Measurements from ENCODE around the gene ZFP1.

Gene ZFP1

DNA sequence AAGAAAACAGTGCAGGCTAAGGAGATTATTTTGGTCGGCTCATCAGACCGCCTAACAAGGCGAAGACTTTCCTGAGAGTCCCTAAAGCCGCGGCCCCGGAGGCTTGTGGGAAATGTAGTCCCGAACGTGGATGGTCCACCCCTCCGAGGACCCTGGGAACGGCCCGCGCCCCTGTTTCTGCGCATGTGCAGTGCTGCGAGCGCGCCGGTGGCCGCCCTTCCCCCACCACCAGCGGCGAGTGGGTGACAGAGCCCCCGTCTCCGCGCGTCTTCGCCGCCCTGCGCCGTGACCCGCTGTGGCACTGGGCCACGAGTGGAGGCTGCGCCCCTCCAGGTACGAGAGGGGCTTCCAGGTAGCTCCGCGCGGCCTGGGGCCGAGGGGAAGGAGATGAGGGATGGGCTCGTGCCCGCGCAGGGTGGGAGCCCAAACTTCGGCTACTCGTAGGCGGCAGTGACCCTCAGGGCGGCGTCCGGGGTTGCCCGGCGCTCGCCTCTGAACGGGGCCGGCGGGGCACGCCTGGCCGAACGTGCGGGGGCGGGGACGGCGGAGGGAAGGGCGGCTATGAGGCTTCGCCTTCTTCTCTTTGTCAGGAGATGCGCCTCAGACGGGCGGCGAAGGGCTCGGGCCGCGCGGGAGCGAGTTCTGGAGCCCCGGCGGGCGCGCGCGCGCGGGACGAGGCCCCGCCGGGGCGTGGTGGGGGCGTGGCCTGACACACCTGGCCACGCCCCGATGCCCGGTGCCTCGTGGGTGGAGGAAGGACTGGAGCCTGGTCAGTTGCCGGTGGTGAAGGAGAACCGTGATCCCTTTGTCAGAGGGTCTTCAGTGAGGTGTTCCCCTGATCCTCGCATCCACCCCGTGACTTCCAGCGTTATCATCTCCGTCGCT is at the start of gene ZFP1:
Gene ZFP1, plus strand, starts transcription at position 214 of the 885 bp plus-strand sequence. CDS start 4,428 bp downstream, outside the sequence.
- peak; percentile 81 for DNase-seq

DNA sequence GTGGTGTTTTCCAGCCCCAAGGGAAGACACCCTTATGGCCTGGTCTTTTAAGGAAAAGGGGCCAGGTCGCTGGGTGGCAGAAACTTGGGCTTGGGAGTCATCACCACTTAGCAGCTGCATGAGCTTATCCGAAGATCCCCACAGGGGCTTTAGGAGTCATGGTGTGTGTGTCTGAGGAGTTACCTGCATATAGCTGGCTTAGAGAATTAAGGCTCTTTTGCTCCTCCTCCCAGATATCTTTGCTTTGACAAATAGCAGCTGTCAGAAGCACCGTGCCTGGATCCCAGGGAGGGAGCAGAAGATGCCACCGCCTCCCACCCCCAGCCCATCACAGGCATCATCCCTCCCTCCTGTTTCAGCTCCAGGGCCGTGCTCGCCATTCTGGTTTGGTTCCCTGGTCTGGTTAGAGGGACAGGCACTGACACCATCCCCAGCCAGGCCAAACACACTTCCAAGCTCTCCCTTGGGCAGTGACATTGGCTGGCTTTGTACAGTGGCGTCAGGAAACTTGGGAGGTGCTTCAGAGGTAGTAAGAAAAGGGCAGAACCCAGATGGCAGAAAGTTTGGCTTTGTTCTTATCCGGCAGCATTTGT is 49.2 kb upstream of the ZFP1 start:
- DNase-seq: no peak

DNA sequence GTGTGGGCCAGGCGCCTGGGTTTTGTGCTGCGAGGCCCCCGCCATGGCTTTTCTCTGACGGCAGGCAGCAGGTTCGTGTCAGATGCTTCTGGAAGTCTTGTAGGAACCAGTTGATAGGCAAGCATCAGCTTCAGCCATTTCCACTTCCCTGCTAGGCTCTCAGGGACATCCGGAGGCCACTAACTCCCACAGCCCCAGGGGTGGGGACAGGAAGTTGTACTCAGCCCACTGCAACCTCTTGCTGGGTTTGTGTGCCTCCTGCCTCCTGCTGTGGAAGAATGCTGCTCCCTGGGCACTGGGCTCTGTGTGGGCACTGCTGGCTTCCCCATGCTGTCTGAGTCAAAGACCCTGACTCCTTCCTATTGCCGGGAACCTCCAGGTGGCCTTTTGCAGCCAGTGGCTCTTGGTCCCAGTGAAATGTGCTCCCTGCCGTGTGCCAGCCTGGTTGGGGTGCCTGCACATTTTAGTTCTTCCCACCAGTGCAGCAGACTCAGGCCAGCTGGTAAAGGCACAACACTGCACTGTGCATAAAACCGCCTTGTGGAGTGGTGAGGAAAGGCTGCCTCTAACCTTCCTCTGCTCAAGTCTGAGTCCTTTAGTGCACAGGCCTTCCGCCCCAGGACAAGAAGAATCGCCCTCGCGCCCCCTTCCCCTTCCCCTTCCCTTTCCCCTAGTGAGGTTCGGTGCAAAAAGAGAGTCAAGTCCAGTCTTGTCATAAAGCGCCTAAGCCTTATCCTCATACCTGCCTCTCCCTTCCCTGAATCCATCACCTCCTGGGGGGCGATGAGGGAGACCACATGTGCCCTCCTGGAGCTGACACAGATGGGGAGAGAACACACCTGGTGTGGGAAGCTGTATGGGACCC is 48.4 kb upstream of the ZFP1 start:
- peak; percentile 60 for DNase-seq

DNA sequence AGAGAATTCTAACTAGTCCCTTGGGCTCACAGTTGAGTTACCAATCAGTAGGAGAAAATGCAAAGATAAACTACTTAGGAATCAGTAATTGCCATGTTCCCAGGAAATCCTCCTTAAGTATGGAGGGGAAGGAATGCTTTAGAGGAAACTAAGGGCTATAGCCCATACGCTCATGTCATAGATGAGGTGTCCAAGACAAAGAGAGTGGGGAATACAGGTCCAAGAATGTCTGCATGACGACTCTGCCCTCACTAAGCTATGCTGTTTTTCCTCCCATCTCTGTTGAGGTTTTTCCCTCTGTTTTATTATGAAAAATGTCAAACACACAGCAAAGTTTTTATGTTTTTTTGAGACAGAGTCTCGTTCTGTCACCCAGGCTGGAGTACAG is 47.7 kb upstream of the ZFP1 start:
- DNase-seq: no peak

DNA sequence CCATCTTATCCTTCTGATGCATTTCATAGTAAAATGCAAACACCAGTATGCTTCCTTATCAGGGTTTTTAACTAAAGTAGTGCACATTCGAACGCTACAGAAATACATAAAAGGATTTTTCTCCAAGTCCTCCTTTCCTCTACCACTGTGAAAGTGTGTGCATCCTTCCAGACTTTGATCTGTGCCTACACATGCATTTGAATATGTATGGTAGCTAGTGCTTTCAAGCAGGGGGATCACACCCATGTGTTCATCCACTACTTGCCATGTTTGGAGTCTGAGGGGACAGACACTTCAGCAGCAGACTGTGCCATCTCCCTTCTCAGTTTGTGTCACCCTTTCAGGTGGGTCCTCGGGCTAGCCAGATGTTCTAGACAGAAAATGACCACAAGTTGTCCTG is 46.7 kb upstream of the ZFP1 start:
- DNase-seq: no peak

DNA sequence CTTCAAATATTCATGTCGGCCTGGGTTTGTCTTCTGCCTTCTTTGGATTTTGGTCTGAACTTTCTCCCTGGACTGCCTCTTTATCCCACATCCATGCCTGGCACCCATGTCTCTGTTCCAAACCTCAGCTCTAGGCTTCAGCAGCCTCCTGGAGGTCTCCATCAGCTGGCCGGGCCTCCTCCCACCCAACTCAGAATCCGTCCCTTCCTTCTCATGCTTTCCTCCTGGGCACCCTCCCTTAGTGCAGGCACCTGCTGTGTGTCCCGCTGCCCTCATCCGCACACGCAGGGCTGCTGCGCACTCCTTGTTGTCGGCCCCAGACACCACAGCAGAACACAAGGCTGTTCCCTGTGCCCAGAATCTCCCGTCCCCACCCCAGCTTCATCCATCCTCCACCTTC is 45.7 kb upstream of the ZFP1 start:
- no peak for DNase-seq

DNA sequence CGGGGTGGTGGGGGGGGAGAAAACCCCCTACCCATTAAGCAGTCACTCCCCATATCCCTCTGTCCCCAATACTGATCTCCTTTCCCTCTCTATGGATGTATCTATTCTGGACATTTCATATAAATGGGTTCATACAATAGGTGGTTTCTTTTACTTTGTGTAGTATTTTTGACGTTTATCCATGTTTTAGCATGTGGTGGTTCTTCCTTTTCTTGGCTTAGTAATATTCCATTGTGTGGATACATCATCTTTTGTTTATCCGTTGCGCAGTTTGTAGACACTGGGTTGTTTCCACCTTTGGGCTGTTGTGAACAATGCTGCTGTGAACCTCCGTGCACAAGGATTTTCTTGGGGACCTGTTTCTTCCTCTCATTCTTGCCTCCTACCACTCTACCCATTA is 44.3 kb upstream of the ZFP1 start:
- DNase-seq: no peak

DNA sequence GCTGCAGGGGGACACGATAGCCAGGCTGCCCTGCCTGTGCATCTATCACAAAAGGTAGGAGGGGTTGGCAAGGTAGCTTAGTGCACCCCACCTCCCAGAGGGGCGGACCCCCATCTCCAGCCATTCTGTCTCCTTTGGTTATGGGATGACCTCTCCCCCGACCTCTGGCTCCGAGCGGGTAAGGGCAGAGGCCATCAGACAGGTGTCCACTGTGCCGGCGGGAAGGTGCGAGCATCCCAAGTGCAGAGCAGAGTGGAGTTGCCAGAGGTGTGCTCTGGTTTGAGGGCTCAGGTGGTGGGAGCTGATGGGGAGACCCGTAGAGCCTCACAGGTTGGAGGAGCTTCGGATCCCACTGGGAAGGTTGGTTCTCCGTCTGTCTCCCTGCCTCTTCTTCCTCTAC is 43.5 kb upstream of the ZFP1 start:
- DNase-seq: no peak

DNA sequence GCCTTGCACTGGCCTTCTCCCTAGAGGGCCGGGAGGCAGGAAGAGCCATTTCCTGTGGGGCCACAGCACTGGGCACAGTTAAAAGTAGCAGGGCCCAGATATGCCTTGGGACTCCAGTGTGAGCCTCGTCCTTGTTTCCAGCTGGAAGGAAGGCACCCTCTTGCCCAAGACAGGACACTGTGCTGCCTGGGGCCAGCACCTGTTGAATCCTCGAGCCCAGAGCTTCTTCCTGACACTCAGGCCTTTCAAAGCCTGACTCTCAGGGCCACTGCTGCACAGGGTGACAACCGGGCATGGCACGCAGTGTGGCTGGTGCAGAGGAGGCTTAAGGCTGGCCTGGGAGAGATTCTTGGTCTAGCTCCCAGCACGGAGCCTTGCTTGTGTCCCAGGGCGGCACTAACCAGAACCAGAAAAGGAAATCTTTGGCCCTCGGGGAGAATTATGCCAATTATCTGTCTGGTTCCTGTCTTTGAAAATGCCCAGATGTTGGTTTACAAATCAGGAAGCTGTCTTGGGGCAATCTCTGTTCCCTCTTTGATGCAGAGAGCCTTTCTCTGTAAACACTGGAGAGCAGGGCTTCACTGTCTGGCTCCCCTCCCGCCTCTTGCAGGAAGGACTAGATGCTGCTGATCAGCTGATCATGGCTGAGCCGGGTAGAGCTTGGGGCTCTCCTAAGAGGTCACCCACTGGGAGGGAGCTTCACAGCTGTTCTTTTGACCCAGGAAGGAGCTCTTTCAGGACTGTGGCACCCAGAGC is 42.8 kb upstream of the ZFP1 start:
- no peak for DNase-seq

DNA sequence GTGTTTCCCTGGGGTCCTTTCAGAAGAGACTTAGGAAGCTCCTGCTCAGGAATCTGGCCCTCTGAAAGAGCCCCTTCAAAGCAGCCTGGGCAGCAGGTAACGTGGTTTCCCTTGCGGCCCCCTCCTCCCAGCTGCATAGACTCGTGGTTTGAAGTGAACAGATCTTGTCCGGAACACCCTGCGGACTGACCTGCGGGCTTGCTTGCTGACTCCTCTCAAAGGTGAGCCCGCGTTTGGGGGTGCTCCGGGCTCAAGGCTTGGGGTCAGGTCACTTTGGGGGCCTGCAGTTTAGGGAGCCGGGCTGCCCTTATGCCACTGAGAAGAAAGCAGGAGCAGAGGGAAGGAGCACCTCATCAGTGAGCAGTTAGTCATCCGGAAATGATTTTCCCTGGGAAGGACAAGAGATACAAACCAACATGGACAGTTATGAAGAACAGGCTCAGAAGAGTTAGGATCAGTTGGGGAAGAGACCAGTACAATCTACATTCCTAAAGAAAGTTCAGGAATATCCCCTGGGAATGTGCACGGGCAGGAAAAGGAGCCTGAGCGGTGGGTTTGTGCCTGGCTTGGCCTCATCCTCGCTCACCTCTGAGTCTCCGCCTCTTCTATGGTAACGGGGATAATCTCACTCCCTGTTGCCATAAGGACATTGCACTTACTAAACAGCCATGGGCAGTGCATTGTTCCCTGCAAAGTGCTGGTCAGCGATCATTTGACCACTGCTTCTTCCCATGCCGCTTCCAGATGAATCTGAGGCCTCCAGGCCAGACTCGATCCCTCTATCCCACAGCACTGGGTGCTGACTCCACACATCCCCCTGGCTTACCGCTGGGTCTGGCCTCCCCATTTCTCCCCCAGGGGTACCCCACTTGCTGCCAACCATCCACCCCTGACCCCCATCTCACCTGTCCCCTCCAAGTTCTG is 41.7 kb upstream of the ZFP1 start:
- DNase-seq: no peak

DNA sequence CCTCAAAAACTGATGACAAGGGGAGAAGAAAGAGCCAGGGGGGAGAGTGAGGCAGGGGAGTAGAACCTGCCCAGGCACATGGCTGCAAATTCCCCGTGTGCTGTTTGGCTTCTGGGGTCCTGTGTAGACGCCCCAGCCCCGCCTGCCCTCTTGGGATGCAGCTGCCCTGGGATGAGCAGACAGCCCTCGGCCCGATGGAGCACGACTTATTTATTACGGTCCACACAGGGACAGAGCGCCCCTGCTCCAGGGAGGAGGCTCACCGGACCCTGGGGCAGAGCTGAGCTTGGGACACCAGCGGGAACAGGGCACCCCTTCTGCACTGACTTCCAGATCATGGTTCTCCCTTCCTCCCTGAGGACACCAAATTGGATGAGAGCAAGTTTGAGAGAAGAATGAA is 40.8 kb upstream of the ZFP1 start:
- no peak for DNase-seq

DNA sequence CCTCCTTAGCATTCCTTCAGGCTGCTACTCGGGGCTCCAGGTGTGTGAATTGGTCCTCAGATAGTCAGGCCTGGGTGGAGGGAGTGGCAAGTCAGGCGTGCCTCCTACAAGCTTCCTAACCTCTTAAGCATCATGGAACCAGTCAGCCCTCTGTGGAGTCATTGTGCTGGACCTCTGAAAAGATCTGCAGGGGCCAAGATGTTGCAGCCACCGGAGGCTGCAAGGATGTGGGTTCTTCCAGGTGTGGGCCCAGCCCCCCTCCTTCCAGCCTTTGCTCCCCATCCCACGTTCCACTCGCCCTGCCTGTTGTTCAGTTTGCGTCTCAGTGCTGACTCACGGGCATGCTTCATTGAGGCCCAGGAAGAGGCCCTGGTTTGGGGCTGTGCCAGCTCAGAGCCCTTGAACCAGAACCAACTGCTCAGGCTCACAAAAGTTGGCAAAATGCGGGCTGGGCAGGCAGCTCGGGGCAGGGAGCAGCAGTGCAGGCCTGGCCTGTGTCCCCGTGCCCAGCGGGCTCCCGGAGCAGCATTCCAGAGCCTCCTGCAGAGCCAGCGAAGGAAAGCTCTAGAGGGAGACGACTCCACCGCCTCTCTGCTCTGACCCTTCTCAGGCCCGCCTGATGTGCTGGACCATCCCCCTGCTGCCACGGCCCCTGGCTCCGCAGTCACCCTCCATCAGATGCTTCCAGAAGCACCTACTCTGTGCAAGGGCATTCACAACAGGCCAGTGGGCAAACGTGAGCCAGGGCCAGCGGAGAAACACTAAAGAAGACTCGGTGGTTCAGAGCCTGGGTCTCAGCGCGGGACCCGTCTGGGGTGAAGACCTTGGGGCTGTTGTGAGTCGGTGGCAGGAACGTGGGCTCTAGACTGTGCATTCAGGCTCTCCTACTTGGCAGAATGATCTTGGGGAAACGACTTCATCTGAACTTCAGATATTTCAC is 39.3 kb upstream of the ZFP1 start:
- DNase-seq: peak; percentile 45

DNA sequence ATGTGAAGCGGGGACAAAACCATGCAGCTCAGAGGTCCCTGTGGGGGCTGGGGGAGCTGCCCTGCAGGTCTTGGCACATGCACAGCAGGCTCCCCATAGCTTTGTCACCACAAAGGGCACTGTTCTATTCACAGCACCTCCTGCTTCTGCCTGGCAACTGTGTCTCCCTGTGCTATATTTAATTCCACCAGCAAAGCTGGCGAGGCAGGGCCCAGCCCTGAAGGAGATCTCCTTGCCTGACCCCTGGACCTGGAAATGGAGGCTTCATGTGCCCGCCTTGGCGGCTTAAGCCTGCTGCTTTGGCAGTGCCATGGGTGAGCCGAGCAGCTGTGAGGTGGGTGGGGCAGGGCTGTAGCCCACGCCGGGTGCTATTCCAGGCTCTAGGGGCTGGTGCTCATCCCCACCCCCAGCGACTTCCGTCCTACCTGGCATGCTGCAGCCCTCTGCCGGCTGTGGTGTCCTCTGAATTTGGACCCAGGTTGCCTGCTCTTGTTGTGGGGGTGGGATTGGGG is 38.5 kb upstream of the ZFP1 start:
- DNase-seq: no peak

DNA sequence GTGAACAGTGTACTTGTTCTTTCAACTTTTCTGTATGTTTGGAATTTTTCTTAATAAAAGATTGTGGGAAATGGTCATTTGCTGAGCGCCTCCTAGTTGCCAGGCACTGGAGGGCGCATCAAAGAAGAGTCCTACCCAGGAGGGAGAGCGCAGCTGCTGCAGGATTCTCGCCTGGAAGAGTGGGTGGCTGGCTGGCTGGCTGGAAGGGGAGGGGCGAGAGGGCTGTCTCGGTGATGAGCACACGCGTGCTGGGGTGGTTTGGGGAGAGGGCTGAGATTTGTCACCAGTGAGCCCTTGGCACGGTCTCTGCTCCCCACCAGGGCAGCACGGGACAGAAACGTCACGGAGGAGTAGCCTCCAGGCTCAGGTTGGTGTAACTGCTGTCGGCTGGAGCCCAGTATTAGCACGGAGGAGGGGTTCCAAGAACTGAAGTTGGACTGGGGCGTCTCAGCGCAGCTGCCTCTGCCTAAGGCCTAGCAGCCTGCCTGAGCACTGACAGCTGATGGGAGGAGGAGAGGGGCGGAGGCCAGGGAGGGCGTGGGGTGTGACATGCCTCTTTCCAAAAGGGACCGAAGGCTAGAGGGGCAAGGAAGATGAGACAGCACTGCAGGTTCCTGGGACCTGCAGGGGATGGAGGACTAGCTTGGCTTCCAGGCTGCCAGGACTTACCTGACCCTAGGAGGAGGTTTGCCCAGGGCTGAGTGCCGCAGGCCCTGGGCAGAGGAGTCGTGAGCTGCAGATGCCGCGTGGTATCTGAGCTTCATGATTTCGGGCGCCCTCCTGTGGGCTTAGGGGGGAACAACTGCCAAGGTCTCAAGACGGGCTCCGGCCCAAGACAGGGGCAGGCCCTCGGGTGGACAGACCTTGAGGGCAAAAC is 37.4 kb upstream of the ZFP1 start:
- DNase-seq: peak; percentile 66

DNA sequence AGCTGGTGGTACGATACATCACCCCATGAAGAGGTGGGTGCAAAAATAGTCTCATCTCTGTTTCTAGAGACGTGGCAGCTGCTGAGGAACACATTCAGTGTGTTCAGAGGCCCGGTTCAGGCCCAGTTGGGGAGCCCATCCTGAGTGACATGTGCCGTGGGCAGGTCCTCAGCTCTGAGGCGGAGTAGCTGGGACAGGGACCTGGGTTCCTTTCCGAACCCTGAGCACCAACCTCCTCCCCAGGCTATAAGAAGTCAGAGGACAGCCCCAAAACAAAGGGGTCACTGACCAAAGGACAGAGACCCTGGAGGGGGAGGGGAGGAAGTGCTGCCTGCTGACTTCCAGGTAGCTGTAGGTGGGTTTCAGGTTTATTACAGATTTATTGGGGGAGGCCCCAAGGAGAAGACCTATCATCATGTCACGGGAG is 36.8 kb upstream of the ZFP1 start:
- DNase-seq: no peak

DNA sequence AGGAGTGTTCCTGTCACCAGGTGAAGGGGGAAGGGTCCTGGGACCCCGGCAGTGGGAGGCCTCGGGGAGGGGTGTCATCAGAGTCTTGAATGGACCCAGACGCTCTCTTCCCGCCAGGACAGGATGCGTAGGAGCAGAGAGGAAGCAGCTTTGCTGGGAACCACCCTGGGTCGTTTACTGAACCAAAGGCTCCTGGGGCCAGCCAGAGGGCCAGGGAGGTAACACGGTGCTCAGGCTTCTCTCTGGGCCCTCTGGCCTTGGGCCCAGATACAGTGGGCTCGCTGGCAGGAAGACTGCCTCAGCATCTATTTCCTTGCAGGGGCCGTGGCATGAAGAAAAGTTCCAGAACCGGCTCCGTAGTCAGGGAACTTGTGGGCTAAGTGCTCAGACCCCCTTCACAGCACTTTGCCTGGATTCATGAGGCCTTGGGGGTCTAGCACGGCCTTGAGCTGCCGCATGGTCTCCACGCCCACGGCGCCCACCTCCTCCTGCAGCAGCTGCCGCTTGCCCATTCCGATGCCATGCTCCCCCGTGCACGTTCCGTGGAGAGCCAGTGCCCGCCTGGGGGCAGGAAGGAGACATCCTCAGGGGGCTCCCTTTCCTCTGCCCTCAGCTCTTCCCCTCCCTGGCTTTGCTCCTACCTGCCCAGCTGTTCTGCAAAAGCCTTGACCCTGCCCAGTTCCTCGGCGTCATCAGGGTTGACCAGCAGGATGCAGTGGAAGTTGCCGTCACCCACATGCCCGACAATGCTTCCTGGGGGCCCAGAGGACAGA is 36.2 kb upstream of the ZFP1 start:
- peak; percentile 0 for DNase-seq

DNA sequence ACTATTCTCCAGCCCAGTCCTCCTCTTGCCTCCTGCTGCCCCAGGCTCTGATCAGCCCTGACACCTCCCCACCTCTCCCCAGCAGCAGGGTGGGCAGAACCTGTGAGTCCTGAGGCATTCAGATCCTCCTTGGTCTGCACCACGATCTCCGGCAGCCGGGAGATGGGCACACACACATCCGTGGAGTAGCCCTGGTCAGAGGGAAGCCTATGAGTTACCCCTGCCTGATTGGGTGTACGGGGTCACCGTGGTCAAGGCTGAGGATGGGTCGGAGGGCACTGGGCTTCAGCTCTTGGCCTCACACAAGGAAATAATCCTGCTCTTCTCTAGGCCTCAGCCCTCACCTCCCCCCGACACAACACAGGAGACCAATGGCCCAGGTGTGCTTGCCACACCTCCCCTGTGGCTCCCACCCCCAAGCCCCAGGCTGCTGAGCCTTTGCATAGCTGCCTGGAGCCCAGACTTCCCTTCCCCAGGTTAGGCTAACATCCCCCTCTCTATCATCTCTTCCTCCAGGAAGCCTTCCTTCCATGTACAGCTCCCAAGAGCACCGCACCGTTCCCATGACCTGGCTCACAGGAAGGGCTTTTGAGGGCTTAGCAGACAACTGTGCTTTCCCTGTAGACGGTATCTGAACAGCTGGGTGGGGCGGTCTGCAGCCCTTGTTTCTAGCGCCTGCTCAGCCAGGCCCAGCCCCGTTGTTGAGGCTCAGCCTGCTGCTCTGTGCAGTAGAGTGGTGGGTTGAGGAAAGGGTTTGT is 35.4 kb upstream of the ZFP1 start:
- DNase-seq: no peak
